GM12873 (cell line): Measurements from ENCODE around the gene KAZN.

Experiments
- TF ChIP-seq, protein P1 (sequence below): IDR thresholded peaks from 2 replicates; pipeline ENCODE4 v1.5.1; 2012; ENCODE audit warnings: low read depth, mild to moderate bottlenecking, moderate library complexity, low read length, control low read depth; ENCODE audit not compliant: insufficient read depth; ENCODE audit errors: missing control alignments

Gene KAZN

DNA sequence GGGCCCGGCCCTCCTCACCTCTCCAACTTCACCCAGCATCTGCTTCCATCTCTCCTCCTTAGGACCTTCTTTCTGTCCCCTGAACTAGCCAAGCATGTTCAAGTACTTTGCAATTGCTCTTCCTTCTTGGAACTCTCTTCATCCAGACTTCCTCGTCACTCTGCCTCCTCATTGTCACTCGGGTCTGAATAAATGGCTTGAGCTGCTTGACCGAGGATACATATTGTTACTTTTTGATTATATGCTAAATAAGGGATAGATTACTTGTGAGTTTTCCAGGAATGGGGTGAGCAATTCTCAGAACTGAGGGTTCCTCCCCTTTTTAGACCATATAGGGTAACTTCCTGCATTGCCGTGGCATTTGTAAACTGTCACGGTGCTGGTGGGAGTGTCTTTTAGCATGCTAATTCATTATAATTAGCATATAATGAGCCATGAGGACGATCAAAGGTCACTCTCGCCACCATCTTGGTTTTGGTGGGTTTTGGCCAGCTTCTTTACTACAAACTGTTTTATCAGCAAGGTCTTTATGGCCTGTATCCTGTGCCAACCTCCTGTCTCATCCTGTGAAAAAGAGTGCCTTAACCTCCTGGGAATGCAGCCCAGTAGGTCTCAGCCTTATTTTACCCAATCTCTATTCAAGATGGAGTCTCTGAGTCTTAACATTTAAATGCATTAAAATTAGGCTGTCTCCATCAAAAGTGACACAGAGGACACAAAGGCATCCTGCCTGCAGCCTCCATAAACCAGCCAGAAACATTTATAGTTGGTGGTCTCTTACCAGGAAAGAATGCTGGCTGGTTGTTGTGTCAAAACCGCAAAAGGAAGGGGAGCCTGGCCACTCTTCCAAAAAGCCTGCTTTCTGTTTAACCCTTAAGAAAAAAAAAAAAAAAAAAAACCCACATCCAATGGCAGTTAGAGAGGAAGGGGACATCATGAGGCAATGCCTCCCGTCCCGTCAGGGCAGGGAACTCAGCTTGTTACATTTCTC lies 179.3 kb downstream of the KAZN start:
- TF ChIP-seq, protein P1, sequence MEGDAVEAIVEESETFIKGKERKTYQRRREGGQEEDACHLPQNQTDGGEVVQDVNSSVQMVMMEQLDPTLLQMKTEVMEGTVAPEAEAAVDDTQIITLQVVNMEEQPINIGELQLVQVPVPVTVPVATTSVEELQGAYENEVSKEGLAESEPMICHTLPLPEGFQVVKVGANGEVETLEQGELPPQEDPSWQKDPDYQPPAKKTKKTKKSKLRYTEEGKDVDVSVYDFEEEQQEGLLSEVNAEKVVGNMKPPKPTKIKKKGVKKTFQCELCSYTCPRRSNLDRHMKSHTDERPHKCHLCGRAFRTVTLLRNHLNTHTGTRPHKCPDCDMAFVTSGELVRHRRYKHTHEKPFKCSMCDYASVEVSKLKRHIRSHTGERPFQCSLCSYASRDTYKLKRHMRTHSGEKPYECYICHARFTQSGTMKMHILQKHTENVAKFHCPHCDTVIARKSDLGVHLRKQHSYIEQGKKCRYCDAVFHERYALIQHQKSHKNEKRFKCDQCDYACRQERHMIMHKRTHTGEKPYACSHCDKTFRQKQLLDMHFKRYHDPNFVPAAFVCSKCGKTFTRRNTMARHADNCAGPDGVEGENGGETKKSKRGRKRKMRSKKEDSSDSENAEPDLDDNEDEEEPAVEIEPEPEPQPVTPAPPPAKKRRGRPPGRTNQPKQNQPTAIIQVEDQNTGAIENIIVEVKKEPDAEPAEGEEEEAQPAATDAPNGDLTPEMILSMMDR = no peak

GRCh38 chr1:14778541-14778897 lies 180.0 kb downstream of the KAZN start:
- TF ChIP-seq, protein P1 = no peak

DNA sequence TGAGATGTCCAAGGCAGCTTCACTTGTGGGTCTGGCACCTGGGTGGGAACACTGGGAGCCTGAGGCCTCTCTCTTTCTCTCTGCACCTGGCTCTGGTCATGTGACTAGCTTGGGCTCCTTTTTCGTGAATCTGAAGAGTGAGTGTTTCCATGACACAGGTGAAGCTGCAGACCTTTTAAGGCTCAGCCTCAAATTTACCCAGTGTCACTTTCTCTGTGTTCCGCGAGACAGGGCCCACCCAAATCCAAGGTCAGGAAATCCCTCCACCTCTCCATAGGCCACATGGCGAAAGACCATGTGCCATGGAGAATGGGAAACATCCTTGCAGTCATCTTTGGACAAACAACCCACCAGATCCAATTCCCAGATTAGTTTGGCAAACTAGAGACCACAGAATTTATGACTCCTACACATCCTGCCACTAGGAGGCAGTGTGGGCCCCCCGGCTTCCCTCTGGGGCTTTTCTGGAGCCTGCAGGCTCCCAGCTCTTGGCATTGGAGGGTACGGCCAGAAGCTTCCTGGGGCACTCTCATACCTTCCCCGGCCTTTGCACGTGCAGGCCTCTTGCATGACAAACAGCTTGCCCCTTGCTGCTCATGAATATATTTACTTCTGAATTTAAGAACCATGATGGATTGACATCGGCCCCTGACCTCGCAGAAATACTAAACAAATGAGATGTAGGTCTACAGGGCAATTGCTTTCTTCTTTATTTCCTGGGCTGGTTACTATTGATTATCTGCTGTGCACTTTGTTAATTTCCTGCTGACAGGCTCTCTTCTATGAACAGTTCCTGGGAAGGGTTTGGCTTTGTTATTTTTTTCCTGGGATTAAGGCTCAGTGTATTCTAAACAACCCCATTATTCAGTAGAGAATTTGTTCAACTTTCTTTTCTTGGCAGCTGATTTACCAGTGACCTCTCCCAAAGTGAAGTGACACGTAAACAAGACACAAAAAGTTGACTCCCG lies 180.7 kb downstream of the KAZN start:
- TF ChIP-seq, protein P1 = peak; percentile 83

DNA sequence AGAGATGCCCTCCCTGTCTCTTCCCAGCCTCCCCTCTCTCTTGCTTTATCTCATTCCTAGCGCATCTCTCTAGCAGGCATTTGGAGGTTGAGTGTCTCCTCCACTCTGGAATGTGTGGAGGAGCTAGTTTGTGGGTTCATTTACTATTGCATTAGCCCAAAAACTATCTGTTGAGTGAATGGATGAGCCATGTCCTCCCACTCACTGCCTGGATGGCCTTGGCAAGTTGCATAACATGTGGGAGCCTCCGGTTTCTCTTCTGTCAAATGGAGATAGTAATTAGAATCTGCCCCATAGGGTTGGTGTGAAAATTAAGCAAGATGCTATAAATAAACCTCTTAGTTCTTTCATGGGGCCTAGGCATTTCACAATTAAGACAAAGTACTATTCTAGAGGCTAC lies 181.8 kb downstream of the KAZN start:
- TF ChIP-seq, protein P1 = no peak

DNA sequence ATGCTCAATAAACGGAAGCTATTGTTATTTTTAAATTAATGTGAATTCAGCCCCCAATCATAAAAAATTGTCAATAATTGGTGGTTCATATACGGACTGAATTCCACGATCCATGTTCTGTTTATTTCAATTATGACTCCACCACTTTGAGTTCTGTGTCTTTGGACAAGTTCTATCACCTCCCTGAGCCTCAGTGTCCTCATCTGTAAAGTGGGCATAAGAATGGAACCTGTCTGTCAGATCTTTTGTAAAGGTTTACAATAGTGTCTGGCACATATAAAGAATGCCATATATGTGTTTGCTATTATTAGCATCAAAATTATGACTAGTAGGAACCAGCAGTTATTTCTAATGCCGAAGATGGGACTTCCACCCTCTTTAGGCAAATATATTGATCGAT lies 183.3 kb downstream of the KAZN start:
- TF ChIP-seq, protein P1 = no peak

GRCh38 chr1:14782741-14783591 lies 184.5 kb downstream of the KAZN start:
- TF ChIP-seq, protein P1 = no peak
